Heart left ventricle (tissue), 16 donors: ENCODE data around the gene CDC14B. TPM values are rescaled to one million over a fixed set of nuclear protein-coding genes. Genes with fewer than 3 reads are reported as not detected.
A peak's percentile ranks its signal among the peaks of the same experiment; 100 is the strongest.

Source experiments
- ATAC-seq, 4 donors: fragments of 200-7000 bp; cut with Tn5 transposase; one replicate each; pipeline ENCODE4 v1.9.1; 2020 to 2022; ENCODE audit warnings: moderate library complexity in 4 of 4, mild to moderate bottlenecking in 3 of 4, moderate number of reproducible peaks in 1 of 4
- DNase-seq, 5 donors: peaks; one replicate each; pipeline ENCODE4 v3.0.0-alpha.2; 2020
- H3K27ac ChIP-seq, 12 donors: fragments of 200-600 bp; sonication (generic) in 4 of 12; one replicate each; pipeline versions ENCODE4 v1.5.0 to v1.8.0; 2016 to 2022; ENCODE audit warnings: mild to moderate bottlenecking in 2 of 12
- H3K27me3 ChIP-seq, 9 donors: fragments of 200-600 bp; sonication (generic) in 2 of 9; one replicate each; pipeline versions ENCODE4 v1.5.1 to v1.8.0; 2016 to 2022; ENCODE audit warnings: mild to moderate bottlenecking in 3 of 9
- H3K36me3 ChIP-seq, 9 donors: fragments of 200-600 bp; sonication (generic) in 2 of 9; one replicate each; pipeline versions ENCODE4 v1.5.0 to v1.8.0; 2018 to 2022; ENCODE audit warnings: mild to moderate bottlenecking in 2 of 9
- H3K4me1 ChIP-seq, 12 donors: fragments of 200-600 bp; sonication (generic) in 4 of 12; one replicate each; pipeline versions ENCODE4 v1.5.0 to v1.8.0; 2016 to 2022; ENCODE audit warnings: mild to moderate bottlenecking in 3 of 12
- H3K4me3 ChIP-seq, 12 donors: fragments of 200-600 bp; sonication (generic) in 4 of 12; one replicate each; pipeline versions ENCODE4 v1.5.0 to v1.8.0; 2017 to 2022; ENCODE audit warnings: mild to moderate bottlenecking in 9 of 12, moderate library complexity in 4 of 12
- H3K9me3 ChIP-seq, 12 donors: fragments of 200-600 bp; sonication (generic) in 4 of 12; one replicate each; pipeline versions ENCODE4 v1.5.0 to v1.8.0; 2016 to 2022; ENCODE audit warnings: mild to moderate bottlenecking in 1 of 12
- POLR2A ChIP-seq, 2 donors: fragments of 450-650 bp; IDR thresholded peaks; one replicate each; pipeline ENCODE4 v1.6.1; 2017; ENCODE audit warnings: antibody characterized with exemption in 2 of 2, mild to moderate bottlenecking in 2 of 2, moderate library complexity in 2 of 2
- WGBS, 4 donors: extraction: QIAGEN DNeasy Blood & Tissue Kit in 2 of 4; methylation state at CpG; one replicate each; pipeline versions ENCODE4 v1.1.5 to v1.1.7; 2013 to 2018; 5-methylcytosine and 5-hydroxymethylcytosine counted together
- intact Hi-C, 10 donors: fragments of 100-400 bp; cut with DNase I; formaldehyde crosslinking; loops; one replicate each; pipeline versions ENCODE4 v1.11.1 to v1.14.2; 2022
- polyA plus RNA-seq, 2 donors: library from polyadenylated mRNA; stranded (reverse); fragments of 200-250 nt; gene quantifications; one replicate each; pipeline ENCODE4 v1.2.3, GENCODE V29; 2013
- total RNA-seq, 9 donors: library from RNA; depleted of rRNA in 2 of 9; stranded (reverse); fragments of >200 nt in 2 of 9; fragmentation: NEBNext Ultra II Directional in 3 of 9; extraction: Animal tissue kit (Norgen Biotek cat#: 25700) in 3 of 9; gene quantifications; one replicate each; pipeline versions ENCODE4 v1.1.0 to v1.2.4, GENCODE V29; 2016 to 2023
- TF ChIP-seq, protein P1 (sequence below), 12 donors: fragments of 200-600 bp; sonication (generic) in 4 of 12; IDR thresholded peaks; one replicate each; pipeline versions ENCODE4 v1.5.0 to v1.8.0; 2018 to 2022; ENCODE audit warnings: antibody characterized with exemption in 12 of 12, mild to moderate bottlenecking in 5 of 12
- donor health status: ischemic (EF 13 %, LVEDD 7.1; RV severe dilation, severe dysfunction).
- donor health status: healthy with polysubstance abuse.
- donor health status: DM: no; HTN: yes; CAD: no.
- donor health status: DM: no; HTN: no; CAD: no.
- donor health status: ischemic (EF 25% LVEDD 6.9; RV normal size, moderate dysfunction).
- donor health status: ischemic (EF 25% LVEDD 5.7; RV mildly dilated, moderate dysfunction).
- donor health status: healthy.
- donor health status: DM: yes; HTN: yes; CAD: no.
- donor health status: ischemic (EF 35%, LVEDD 5.7; RV mildly dilated, moderate dysfunction).
- donor health status: nonischemic (EF 11% LVEDD 7.7; RV severe dilation, severe dysfunction).
- donor health status: DM: yes; HTN: yes; CAD: no.
- donor health status: PGD.
- donor health status: ischemic (EF 29% LVEDD 5.4; RV normal size, mild dysfunction).
- donor health status: nonischemic (EF 23%, LVEDD 6.1; RV moderate dilation, normal function).

Gene CDC14B
- total and polyA plus RNA-seq, 11 donors: 5.1 to 37.0 (median 23.7) TPM

GRCh38 chr9:96651626-96652025 lies 32.0 kb upstream of the CDC14B start:
- peaks cover 0 to 37% (median 13%) of the 10 kb centered on the region in 12 donors for H3K4me1 ChIP-seq
- H3K27me3 ChIP-seq: no peaks in the 10 kb centered on the region
- DNase-seq (no peak), ATAC-seq (no peak)
- no peaks in the 10 kb centered on the region for H3K9me3 ChIP-seq
- peaks cover 4 to 64% (median 46%) of the 10 kb centered on the region in 9 donors for H3K36me3 ChIP-seq
- TF ChIP-seq POLR2A (IDR thresholded peaks at IDR 0.05): no peak
- TF ChIP-seq, protein P1, sequence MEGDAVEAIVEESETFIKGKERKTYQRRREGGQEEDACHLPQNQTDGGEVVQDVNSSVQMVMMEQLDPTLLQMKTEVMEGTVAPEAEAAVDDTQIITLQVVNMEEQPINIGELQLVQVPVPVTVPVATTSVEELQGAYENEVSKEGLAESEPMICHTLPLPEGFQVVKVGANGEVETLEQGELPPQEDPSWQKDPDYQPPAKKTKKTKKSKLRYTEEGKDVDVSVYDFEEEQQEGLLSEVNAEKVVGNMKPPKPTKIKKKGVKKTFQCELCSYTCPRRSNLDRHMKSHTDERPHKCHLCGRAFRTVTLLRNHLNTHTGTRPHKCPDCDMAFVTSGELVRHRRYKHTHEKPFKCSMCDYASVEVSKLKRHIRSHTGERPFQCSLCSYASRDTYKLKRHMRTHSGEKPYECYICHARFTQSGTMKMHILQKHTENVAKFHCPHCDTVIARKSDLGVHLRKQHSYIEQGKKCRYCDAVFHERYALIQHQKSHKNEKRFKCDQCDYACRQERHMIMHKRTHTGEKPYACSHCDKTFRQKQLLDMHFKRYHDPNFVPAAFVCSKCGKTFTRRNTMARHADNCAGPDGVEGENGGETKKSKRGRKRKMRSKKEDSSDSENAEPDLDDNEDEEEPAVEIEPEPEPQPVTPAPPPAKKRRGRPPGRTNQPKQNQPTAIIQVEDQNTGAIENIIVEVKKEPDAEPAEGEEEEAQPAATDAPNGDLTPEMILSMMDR (IDR thresholded peaks at IDR 0.05): peak in 5 of 12 donors; percentile 26 to 37 (median 26)
- intact Hi-C loops: loop anchor here in 5 of 10 donors (5.0 to 10.0 kb wide), 6 partner anchors 34 to 324 kb away; partner anchors contain the start of genes HABP4 (in 3 of the 5) and CDC14B (in 1 of the 5)
- H3K27ac ChIP-seq: no peak overlapping the region
- no peak overlapping the region for H3K4me3 ChIP-seq

DNA sequence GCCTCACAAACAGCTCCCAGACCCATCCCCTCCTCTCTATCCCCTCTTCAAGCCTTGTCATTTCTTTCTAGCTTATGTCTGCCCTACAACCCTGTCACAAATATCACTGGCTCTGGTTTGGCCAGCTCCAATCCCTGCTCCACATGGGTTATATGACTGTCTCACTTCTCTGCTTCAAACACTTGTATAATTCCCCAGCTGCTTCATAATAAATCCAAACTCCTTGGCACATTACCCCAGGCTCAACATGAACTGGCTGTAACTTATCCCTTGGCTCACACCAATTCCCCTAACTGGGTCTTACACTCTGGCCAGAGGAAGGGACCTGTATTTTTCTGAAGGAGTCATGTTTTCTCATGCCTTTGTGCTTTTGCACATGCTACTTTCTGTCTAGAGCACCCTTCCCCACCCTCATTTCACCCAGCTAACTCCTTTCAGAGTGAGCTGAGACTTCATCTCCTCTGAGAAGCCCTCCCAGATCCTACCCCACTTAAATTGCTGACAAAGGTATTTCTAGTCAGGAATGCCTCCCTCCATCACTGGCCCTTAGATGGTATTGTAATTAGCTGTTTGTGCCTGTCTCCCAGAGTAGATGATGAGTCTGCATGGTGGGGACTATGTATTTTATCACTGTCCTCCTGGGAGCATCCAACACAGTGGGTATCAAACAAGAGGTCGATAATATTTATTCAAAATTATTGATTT lies 30.1 kb upstream of the CDC14B start:
- intact Hi-C loops: loop anchor here in 5 of 10 donors (5.0 to 10.0 kb wide), 6 partner anchors 32 to 322 kb away; partner anchors contain the start of genes HABP4 (in 3 of the 5) and CDC14B (in 1 of the 5)
- peaks cover 0 to 24% (median 7%) of the 10 kb centered on the region in 12 donors for H3K4me1 ChIP-seq
- WGBS, 4 donors: 80 to 97% (median 87%) methylated on average over 1 of the region's 1 CpG

DNA sequence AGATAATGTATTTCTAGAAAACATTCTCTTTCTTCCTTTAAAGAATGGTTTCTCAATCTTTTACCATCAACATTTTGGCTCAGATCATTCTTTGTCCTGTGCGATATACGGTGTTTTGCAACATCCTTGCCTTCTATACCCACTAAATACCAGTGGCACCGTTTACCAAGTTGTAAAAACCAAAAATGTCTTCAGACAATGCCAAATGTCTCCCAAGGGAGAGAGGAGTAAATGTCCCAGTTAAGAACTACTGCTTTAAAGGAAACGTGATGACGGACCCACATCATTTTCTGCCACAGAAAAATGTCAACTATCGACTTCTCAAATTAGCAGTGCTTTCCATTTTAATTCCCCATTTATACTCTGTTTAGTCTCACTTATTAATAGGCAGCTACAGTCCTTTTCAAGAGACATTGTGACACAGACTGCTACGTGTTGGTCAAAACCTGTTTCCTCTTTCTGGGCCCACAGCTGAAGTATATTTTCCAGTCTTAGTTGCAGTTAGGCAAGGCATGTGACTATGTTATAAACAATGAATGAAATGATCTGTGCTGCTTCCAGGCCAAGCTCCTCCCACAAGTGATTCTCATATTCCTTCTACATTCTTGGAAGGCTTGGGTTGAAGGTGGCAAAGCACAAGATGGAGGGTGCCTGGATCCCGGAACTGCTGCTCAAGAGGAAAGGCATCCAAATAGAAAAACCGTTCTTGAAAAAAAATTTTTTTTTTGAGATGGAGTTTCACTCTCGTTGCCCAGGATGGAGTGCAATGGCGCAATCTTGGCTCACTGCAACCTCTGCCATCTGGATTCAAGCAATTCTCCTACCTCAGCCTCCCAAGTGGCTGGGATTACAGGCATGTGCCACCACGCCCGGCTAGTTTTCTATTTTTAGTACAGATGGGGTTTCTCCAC lies 26.7 kb upstream of the CDC14B start:
- no peaks in the 10 kb centered on the region for H3K9me3 ChIP-seq
- DNase-seq: no peak
- no peaks in the 10 kb centered on the region for H3K27me3 ChIP-seq
- H3K36me3 ChIP-seq: peaks cover 4 to 100% (median 88%) of the 10 kb centered on the region in 9 donors
- peak in 3 of 4 donors; percentile 20 to 64 (median 63) for ATAC-seq
- TF ChIP-seq, protein P1 (IDR thresholded peaks at IDR 0.05): no peak
- TF ChIP-seq POLR2A (IDR thresholded peaks at IDR 0.05): no peak
- H3K4me1 ChIP-seq: peaks cover 0 to 14% (median 1%) of the 10 kb centered on the region in 12 donors
- peak overlapping the region in 2 of 12 donors; percentile 17 to 75 for H3K27ac ChIP-seq
- no peak overlapping the region for H3K4me3 ChIP-seq
- WGBS, 4 donors: 74 to 81% (median 78%) methylated on average over 13 of the region's 13 CpGs
- intact Hi-C loops: no loop called here

More for the DNA sequence above, 30.1 kb upstream of the CDC14B start:
- Histone ChIP-seq H3K9me3 (no peaks in the 10 kb centered on the region), H3K27me3 (no peaks in the 10 kb centered on the region), H3K27ac (no peak overlapping the region), H3K36me3 (peaks cover 4 to 82% (median 64%) of the 10 kb centered on the region in 9 donors), H3K4me3 (no peak overlapping the region)
- ATAC-seq (no peak), DNase-seq (no peak)
- TF ChIP-seq, protein P1 (IDR thresholded peaks at IDR 0.05): no peak
- no peak for TF ChIP-seq POLR2A (IDR thresholded peaks at IDR 0.05)

GRCh38 chr9:96644137-96644536 lies 24.5 kb upstream of the CDC14B start:
- intact Hi-C loops: no loop called here
- H3K4me3 ChIP-seq: no peak overlapping the region
- no peak overlapping the region for H3K27ac ChIP-seq
- 68 to 76% (median 68%) methylated on average over 2 of the region's 2 CpGs for WGBS, 4 donors
- H3K36me3 ChIP-seq: peaks cover 0 to 89% (median 69%) of the 10 kb centered on the region in 9 donors
- ATAC-seq (no peak), DNase-seq (no peak)
- TF ChIP-seq POLR2A (IDR thresholded peaks at IDR 0.05): no peak
- TF ChIP-seq, protein P1 (IDR thresholded peaks at IDR 0.05): no peak
- no peaks in the 10 kb centered on the region for H3K9me3 ChIP-seq
- no peaks in the 10 kb centered on the region for H3K27me3 ChIP-seq
- H3K4me1 ChIP-seq: peaks cover 0 to 14% (median 1%) of the 10 kb centered on the region in 12 donors
